ENCODE results near the gene CCDC3. TPM values are rescaled to one million over a fixed set of nuclear protein-coding genes. Genes with fewer than 3 reads are reported as not detected.

CCDC3 gene
- total RNA-seq, 1 experiment from 2014 or later: 0.10 TPM

DNA sequence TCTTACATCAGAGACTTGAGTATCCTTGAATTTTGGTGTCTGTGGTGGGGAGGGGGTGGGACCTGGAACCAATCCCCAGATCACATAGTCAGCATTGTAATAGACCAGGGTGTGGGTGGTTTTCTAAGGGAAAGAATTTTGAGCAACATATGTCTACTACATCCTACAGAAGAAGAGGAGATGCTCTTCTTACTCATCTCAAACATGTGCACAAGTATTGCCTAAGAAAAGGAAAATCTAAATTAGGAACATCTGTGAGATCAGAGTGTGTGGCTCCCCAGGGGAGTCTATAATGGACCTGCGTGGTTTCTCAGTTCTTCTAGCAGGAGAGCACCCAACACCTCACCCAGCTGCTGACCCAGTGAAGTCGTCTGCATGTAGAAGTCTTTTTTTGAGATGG, 148.8 kb downstream of the CCDC3 start:
- Histone ChIP-seq H3K36me3 (ENCODE audit: control insufficient read depth, insufficient read depth, low read length) (no peaks in the 10 kb centered on the region), H3K4me3 (ENCODE audit: low read depth in 2 of 2, low read length in 2 of 2) (no peak overlapping the region), H3K27ac (ENCODE audit: low read length) (no peak overlapping the region), H3K4me1 (ENCODE audit: control insufficient read depth, insufficient read depth, low read length) (no peaks in the 10 kb centered on the region), H3K9me3 (ENCODE audit: control insufficient read depth, insufficient read depth, low read depth, low read length) (no peaks in the 10 kb centered on the region), H3K27me3 (ENCODE audit: control insufficient read depth, insufficient read depth, low read length) (no peaks in the 10 kb centered on the region)
- intact Hi-C loops (cut with micrococcal nuclease; ENCODE audit: unreplicated experiment): no loop called here
- ATAC-seq (no peak), DNase-seq (ENCODE audit: low read depth, low spot score) (no peak)
- ChIA-PET CTCF (no interaction called here), POLR2A (no interaction called here)
- no peak for TF ChIP-seq SIN3A (IDR thresholded peaks at IDR 0.05; ENCODE audit: borderline replicate concordance, insufficient read depth, low read depth, low read length)
- no peak for TF ChIP-seq POLR2AphosphoS5 (IDR thresholded peaks at IDR 0.05; ENCODE audit: low read depth, low read length)
- TF ChIP-seq, protein P1, sequence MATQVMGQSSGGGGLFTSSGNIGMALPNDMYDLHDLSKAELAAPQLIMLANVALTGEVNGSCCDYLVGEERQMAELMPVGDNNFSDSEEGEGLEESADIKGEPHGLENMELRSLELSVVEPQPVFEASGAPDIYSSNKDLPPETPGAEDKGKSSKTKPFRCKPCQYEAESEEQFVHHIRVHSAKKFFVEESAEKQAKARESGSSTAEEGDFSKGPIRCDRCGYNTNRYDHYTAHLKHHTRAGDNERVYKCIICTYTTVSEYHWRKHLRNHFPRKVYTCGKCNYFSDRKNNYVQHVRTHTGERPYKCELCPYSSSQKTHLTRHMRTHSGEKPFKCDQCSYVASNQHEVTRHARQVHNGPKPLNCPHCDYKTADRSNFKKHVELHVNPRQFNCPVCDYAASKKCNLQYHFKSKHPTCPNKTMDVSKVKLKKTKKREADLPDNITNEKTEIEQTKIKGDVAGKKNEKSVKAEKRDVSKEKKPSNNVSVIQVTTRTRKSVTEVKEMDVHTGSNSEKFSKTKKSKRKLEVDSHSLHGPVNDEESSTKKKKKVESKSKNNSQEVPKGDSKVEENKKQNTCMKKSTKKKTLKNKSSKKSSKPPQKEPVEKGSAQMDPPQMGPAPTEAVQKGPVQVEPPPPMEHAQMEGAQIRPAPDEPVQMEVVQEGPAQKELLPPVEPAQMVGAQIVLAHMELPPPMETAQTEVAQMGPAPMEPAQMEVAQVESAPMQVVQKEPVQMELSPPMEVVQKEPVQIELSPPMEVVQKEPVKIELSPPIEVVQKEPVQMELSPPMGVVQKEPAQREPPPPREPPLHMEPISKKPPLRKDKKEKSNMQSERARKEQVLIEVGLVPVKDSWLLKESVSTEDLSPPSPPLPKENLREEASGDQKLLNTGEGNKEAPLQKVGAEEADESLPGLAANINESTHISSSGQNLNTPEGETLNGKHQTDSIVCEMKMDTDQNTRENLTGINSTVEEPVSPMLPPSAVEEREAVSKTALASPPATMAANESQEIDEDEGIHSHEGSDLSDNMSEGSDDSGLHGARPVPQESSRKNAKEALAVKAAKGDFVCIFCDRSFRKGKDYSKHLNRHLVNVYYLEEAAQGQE (IDR thresholded peaks at IDR 0.05; ENCODE audit: insufficient read depth in 1 of 2, low read depth in 2 of 2, low read length in 1 of 2): no peak
- in situ Hi-C loops (cut with HindIII; ENCODE audit: low pct_unique_long_range_greater_than_20kb, low sequenced_read_pairs): no loop called here
- BruUV-seq (replicated peaks): no TSS peak

DNA sequence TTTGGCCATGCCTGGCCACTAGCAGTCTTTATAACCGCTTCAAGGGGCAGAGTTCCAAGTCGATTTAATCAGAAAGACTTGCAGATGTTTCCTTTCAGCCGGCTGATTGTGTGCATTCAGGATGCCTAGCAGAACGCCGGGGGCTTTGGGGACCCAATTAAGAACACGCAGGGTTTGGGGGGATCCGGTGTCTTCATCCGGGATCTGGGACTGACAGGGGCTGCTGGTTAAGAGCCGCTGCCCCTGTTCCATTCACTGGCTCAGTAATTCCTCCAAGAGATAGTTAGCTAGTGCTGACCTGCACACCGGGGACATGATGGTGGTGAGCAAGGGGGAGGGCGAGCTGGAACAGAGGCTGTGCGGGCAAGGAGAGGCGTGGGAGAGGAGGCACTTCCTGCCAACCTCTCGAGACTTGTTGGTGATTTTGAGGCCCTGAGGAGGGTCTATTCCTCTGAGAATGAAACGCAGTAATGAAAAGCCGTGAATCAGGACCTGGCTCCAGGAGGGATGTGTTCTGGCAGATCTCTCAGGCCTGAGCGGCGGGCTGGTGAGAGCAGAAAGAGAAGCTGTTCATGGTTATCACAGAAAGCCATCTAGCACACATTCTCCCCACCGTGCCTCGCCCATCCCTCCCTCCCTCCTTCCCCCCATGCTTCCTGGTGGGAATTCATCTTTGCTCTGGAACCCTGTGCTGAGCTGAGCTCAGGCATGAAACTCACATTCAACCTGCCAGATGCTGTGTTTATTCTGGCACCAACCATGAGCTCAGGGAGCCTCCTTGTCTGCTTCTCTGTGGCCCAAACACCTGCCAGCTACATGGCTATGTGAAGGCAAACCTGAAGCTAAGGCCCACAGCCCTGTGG, 152.0 kb downstream of the CCDC3 start:
- Histone ChIP-seq H3K4me3 (ENCODE audit: low read depth in 2 of 2, low read length in 2 of 2) (no peak overlapping the region), H3K36me3 (ENCODE audit: control insufficient read depth, insufficient read depth, low read length) (no peaks in the 10 kb centered on the region), H3K27me3 (ENCODE audit: control insufficient read depth, insufficient read depth, low read length) (no peaks in the 10 kb centered on the region), H3K4me1 (ENCODE audit: control insufficient read depth, insufficient read depth, low read length) (no peaks in the 10 kb centered on the region), H3K9me3 (ENCODE audit: control insufficient read depth, insufficient read depth, low read depth, low read length) (no peaks in the 10 kb centered on the region), H3K27ac (ENCODE audit: low read length) (no peak overlapping the region)
- DNase-seq (ENCODE audit: low read depth, low spot score) (no peak), ATAC-seq (no peak)
- intact Hi-C loops (cut with micrococcal nuclease; ENCODE audit: unreplicated experiment): no loop called here
- TF ChIP-seq, protein P1 (IDR thresholded peaks at IDR 0.05; ENCODE audit: insufficient read depth in 1 of 2, low read depth in 2 of 2, low read length in 1 of 2): no peak
- TF ChIP-seq TCF7L2 (IDR thresholded peaks at IDR 0.05; ENCODE audit: low read depth, low read length) (no peak), SIN3A (IDR thresholded peaks at IDR 0.05; ENCODE audit: borderline replicate concordance, insufficient read depth, low read depth, low read length) (no peak), POLR2AphosphoS5 (IDR thresholded peaks at IDR 0.05; ENCODE audit: low read depth, low read length) (no peak)
- TF ChIP-seq, protein P2, sequence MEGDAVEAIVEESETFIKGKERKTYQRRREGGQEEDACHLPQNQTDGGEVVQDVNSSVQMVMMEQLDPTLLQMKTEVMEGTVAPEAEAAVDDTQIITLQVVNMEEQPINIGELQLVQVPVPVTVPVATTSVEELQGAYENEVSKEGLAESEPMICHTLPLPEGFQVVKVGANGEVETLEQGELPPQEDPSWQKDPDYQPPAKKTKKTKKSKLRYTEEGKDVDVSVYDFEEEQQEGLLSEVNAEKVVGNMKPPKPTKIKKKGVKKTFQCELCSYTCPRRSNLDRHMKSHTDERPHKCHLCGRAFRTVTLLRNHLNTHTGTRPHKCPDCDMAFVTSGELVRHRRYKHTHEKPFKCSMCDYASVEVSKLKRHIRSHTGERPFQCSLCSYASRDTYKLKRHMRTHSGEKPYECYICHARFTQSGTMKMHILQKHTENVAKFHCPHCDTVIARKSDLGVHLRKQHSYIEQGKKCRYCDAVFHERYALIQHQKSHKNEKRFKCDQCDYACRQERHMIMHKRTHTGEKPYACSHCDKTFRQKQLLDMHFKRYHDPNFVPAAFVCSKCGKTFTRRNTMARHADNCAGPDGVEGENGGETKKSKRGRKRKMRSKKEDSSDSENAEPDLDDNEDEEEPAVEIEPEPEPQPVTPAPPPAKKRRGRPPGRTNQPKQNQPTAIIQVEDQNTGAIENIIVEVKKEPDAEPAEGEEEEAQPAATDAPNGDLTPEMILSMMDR (IDR thresholded peaks at IDR 0.05): no peak
- no TSS peak for BruUV-seq (replicated peaks)
- ChIA-PET CTCF (interaction anchor here (0.5 kb wide), 1 partner anchor 12 kb away, joined by 5 read pairs; no protein-coding TSS in a partner anchor), POLR2A (no interaction called here)
- in situ Hi-C loops (cut with HindIII; ENCODE audit: low pct_unique_long_range_greater_than_20kb, low sequenced_read_pairs): no loop called here

Data from Panc1 (cell line).